ENCODE data around the gene PFN3.

DNA sequence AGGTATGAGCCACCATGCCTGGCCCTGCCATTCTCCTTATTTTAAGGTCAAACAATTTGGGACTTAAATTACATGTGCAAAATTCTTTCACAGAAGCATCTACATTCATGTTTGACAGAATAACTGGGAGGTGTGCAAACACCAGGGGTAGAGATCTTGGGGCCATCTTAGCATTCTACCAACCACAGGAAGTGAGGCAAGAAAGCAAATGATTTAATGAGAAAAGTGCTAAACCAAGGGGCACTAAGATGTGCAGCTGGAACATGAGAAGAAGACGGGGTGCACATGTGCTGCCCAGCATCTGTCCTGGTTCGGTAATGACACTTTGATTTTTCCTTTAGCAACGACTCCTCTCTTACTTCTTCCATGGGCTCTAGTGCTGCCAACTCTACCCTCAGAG lies 10.1 kb upstream of the PFN3 start:
- TF ChIP-seq, protein P1, sequence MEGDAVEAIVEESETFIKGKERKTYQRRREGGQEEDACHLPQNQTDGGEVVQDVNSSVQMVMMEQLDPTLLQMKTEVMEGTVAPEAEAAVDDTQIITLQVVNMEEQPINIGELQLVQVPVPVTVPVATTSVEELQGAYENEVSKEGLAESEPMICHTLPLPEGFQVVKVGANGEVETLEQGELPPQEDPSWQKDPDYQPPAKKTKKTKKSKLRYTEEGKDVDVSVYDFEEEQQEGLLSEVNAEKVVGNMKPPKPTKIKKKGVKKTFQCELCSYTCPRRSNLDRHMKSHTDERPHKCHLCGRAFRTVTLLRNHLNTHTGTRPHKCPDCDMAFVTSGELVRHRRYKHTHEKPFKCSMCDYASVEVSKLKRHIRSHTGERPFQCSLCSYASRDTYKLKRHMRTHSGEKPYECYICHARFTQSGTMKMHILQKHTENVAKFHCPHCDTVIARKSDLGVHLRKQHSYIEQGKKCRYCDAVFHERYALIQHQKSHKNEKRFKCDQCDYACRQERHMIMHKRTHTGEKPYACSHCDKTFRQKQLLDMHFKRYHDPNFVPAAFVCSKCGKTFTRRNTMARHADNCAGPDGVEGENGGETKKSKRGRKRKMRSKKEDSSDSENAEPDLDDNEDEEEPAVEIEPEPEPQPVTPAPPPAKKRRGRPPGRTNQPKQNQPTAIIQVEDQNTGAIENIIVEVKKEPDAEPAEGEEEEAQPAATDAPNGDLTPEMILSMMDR (conservative IDR thresholded peaks at IDR 0.05), result no peak
- TF ChIP-seq EZH2 (IDR thresholded peaks at IDR 0.05; ENCODE audit: low read depth), result no peak
